ENCODE data around the gene SLC11A1.

The SLC11A1 gene

DNA sequence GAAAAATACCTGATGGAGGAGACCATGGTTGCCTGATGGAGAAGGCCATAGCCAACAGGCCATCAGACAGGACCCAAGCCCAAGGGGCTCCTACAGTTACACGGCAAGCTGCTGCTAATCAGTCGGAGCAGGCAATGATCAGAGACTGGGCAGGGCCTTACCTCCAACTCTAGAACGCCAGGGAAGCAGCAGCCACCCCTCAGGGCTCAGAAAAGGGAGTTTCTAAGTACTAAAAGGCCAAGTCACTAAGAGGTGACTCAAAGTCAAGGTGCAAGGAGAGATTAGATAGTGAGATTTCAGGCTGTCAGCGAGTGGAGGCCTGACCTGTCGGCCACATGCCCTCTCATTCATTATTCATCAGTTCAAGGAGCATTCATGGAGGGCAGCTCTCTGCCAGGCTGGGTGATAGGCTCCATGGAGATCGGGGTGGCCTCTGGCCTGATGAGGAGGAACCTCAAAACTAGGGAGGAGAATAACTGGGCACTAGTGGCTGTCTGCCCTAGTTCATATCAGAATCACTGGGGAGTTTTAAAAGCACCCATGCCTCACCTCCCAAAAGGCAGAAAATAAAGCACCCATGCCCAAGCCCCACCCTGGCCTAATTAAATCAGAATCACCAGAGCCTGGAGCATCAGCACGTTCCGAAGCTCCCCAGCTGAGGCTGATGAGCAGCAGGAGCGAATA lies 40.5 kb downstream of the SLC11A1 start:
- Histone ChIP-seq H3K9me3 (ENCODE audit: control insufficient read depth, insufficient read depth, low read depth, low read length) (no peaks in the 10 kb centered on the region), H3K27ac (ENCODE audit: extremely low read depth, low read depth, low read length) (no peak overlapping the region), H3K4me1 (ENCODE audit: control insufficient read depth, insufficient read depth, low read length) (no peaks in the 10 kb centered on the region), H3K4me3 (ENCODE audit: low read depth, low read length) (no peak overlapping the region), H3K36me3 (ENCODE audit: control insufficient read depth in 2 of 2, insufficient read depth in 1 of 2, low read length in 2 of 2) (no peaks in the 10 kb centered on the region)
- no peak for TF ChIP-seq HOXA7 (CRISPR knock-in tag; IDR thresholded peaks at IDR 0.05; ENCODE audit: borderline replicate concordance)
- no peak for TF ChIP-seq ZNF548 (tag by site-specific recombination; IDR thresholded peaks at IDR 0.05)
- TF ChIP-seq ZNF211 (tag by site-specific recombination; IDR thresholded peaks at IDR 0.05; ENCODE audit: low read depth) = no peak
- TF ChIP-seq ZNF19 (tag by site-specific recombination; IDR thresholded peaks at IDR 0.05; ENCODE audit: low read depth) = no peak
- no peak for TF ChIP-seq ZNF121 (tag by site-specific recombination; IDR thresholded peaks at IDR 0.05)
- no peak for TF ChIP-seq ZNF146 (tag by site-specific recombination; IDR thresholded peaks at IDR 0.05)
- TF ChIP-seq ZNF311 (tag by site-specific recombination; IDR thresholded peaks at IDR 0.05; ENCODE audit: borderline replicate concordance) = no peak
- TF ChIP-seq GLIS1 (tag by site-specific recombination; IDR thresholded peaks at IDR 0.05) = no peak
- no peak for TF ChIP-seq ZNF214 (tag by site-specific recombination; IDR thresholded peaks at IDR 0.05; ENCODE audit: borderline replicate concordance)
- no peak for TF ChIP-seq ZNF248 (tag by site-specific recombination; IDR thresholded peaks at IDR 0.05)
- TF ChIP-seq KLF10 (tag by site-specific recombination; IDR thresholded peaks at IDR 0.05) = no peak
- TF ChIP-seq TRIM28 (IDR thresholded peaks at IDR 0.05; ENCODE audit: borderline replicate concordance, low read length) = no peak
- no peak for TF ChIP-seq ZNF391 (tag by site-specific recombination; IDR thresholded peaks at IDR 0.05; ENCODE audit: borderline replicate concordance, low read depth)
- no peak for TF ChIP-seq EGR2 (tag by site-specific recombination; IDR thresholded peaks at IDR 0.05; ENCODE audit: low read depth)
- TF ChIP-seq ZNF202 (tag by site-specific recombination; IDR thresholded peaks at IDR 0.05; ENCODE audit: borderline replicate concordance) = no peak
- TF ChIP-seq, protein P1, sequence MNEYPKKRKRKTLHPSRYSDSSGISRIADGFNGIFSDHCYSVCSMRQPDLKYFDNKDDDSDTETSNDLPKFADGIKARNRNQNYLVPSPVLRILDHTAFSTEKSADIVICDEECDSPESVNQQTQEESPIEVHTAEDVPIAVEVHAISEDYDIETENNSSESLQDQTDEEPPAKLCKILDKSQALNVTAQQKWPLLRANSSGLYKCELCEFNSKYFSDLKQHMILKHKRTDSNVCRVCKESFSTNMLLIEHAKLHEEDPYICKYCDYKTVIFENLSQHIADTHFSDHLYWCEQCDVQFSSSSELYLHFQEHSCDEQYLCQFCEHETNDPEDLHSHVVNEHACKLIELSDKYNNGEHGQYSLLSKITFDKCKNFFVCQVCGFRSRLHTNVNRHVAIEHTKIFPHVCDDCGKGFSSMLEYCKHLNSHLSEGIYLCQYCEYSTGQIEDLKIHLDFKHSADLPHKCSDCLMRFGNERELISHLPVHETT (tag by site-specific recombination; IDR thresholded peaks at IDR 0.05) = no peak
- no peak for TF ChIP-seq ZNF239 (tag by site-specific recombination; IDR thresholded peaks at IDR 0.05)
- TF ChIP-seq, protein P2, sequence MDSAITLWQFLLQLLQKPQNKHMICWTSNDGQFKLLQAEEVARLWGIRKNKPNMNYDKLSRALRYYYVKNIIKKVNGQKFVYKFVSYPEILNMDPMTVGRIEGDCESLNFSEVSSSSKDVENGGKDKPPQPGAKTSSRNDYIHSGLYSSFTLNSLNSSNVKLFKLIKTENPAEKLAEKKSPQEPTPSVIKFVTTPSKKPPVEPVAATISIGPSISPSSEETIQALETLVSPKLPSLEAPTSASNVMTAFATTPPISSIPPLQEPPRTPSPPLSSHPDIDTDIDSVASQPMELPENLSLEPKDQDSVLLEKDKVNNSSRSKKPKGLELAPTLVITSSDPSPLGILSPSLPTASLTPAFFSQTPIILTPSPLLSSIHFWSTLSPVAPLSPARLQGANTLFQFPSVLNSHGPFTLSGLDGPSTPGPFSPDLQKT (IDR thresholded peaks at IDR 0.05; ENCODE audit: borderline replicate concordance, low read depth, low read length) = no peak
- TF ChIP-seq, protein P3, sequence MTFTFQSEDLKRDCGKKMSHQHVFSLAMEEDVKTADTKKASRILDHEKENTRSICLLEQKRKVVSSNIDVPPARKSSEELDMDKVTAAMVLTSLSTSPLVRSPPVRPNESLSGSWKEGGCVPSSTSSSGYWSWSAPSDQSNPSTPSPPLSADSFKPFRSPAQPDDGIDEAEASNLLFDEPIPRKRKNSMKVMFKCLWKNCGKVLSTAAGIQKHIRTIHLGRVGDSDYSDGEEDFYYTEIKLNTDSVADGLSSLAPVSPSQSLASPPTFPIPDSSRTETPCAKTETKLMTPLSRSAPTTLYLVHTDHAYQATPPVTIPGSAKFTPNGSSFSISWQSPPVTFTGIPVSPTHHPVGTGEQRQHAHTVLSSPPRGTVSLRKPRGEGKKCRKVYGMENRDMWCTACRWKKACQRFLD (tag by site-specific recombination; IDR thresholded peaks at IDR 0.05) = no peak
- ChIA-PET POLR2A (no interaction called here), CTCF (no interaction called here)

DNA sequence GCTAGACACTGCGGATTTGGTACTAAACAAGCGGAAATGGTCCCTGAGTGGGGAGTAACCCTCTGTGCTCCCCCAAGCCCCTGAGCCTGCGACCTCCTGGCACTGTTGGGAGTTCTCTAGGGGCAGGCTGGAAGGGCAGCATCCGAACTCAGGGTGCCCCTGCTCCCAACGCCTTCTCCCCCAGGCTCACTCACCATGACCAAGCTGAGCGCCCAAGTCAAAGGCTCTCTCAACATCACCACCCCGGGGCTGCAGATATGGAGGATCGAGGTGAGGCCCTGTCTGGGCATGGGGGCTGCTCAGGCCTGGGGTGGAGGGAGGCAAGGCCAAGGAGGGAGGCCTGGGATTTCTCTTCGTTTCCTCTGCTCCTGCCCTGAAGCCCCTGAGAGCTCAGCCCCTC lies 41.5 kb downstream of the SLC11A1 start:
- H3K4me1 ChIP-seq (ENCODE audit: control insufficient read depth, insufficient read depth, low read length) = no peaks in the 10 kb centered on the region
- no peaks in the 10 kb centered on the region for H3K9me3 ChIP-seq (ENCODE audit: control insufficient read depth, insufficient read depth, low read depth, low read length)
- H3K27ac ChIP-seq (ENCODE audit: extremely low read depth, low read depth, low read length) = no peak overlapping the region
- H3K36me3 ChIP-seq (ENCODE audit: control insufficient read depth in 2 of 2, insufficient read depth in 1 of 2, low read length in 2 of 2) = no peaks in the 10 kb centered on the region
- POLR2A ChIA-PET = no interaction called here
- CTCF ChIA-PET = no interaction called here
- no peak overlapping the region for H3K4me3 ChIP-seq (ENCODE audit: low read depth, low read length)
- no peak for TF ChIP-seq ZNF10 (tag by site-specific recombination; IDR thresholded peaks at IDR 0.05)
- TF ChIP-seq, protein P4, sequence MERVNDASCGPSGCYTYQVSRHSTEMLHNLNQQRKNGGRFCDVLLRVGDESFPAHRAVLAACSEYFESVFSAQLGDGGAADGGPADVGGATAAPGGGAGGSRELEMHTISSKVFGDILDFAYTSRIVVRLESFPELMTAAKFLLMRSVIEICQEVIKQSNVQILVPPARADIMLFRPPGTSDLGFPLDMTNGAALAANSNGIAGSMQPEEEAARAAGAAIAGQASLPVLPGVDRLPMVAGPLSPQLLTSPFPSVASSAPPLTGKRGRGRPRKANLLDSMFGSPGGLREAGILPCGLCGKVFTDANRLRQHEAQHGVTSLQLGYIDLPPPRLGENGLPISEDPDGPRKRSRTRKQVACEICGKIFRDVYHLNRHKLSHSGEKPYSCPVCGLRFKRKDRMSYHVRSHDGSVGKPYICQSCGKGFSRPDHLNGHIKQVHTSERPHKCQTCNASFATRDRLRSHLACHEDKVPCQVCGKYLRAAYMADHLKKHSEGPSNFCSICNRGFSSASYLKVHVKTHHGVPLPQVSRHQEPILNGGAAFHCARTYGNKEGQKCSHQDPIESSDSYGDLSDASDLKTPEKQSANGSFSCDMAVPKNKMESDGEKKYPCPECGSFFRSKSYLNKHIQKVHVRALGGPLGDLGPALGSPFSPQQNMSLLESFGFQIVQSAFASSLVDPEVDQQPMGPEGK (tag by site-specific recombination; IDR thresholded peaks at IDR 0.05) = no peak
- TF ChIP-seq, protein P5, sequence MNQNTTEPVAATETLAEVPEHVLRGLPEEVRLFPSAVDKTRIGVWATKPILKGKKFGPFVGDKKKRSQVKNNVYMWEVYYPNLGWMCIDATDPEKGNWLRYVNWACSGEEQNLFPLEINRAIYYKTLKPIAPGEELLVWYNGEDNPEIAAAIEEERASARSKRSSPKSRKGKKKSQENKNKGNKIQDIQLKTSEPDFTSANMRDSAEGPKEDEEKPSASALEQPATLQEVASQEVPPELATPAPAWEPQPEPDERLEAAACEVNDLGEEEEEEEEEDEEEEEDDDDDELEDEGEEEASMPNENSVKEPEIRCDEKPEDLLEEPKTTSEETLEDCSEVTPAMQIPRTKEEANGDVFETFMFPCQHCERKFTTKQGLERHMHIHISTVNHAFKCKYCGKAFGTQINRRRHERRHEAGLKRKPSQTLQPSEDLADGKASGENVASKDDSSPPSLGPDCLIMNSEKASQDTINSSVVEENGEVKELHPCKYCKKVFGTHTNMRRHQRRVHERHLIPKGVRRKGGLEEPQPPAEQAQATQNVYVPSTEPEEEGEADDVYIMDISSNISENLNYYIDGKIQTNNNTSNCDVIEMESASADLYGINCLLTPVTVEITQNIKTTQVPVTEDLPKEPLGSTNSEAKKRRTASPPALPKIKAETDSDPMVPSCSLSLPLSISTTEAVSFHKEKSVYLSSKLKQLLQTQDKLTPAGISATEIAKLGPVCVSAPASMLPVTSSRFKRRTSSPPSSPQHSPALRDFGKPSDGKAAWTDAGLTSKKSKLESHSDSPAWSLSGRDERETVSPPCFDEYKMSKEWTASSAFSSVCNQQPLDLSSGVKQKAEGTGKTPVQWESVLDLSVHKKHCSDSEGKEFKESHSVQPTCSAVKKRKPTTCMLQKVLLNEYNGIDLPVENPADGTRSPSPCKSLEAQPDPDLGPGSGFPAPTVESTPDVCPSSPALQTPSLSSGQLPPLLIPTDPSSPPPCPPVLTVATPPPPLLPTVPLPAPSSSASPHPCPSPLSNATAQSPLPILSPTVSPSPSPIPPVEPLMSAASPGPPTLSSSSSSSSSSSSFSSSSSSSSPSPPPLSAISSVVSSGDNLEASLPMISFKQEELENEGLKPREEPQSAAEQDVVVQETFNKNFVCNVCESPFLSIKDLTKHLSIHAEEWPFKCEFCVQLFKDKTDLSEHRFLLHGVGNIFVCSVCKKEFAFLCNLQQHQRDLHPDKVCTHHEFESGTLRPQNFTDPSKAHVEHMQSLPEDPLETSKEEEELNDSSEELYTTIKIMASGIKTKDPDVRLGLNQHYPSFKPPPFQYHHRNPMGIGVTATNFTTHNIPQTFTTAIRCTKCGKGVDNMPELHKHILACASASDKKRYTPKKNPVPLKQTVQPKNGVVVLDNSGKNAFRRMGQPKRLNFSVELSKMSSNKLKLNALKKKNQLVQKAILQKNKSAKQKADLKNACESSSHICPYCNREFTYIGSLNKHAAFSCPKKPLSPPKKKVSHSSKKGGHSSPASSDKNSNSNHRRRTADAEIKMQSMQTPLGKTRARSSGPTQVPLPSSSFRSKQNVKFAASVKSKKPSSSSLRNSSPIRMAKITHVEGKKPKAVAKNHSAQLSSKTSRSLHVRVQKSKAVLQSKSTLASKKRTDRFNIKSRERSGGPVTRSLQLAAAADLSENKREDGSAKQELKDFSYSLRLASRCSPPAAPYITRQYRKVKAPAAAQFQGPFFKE (tag by site-specific recombination; IDR thresholded peaks at IDR 0.05; ENCODE audit: borderline replicate concordance) = no peak
- TF ChIP-seq ZNF19 (tag by site-specific recombination; IDR thresholded peaks at IDR 0.05; ENCODE audit: low read depth) = no peak
- no peak for TF ChIP-seq ZNF596 (tag by site-specific recombination; IDR thresholded peaks at IDR 0.05)
